SH-SY5Y (cell line): ENCODE results near the gene CACTIN.

Experiments
- GATA2 ChIP-seq: IDR thresholded peaks from 2 replicates; pipeline ENCODE4 v1.6.1; 2011; ENCODE audit warnings: mild to moderate bottlenecking, low read depth, low read length
- GATA3 ChIP-seq: IDR thresholded peaks from 2 replicates; pipeline ENCODE4 v1.6.1; 2011; ENCODE audit warnings: low read depth, mild to moderate bottlenecking, low read length, moderate library complexity

The CACTIN gene

GRCh38 chr19:3613818-3614661 lies 12.6 kb downstream of the CACTIN start:
- no peak for TF ChIP-seq GATA3

GRCh38 chr19:3612901-3613741 lies 13.5 kb downstream of the CACTIN start:
- no peak for TF ChIP-seq GATA2

GRCh38 chr19:3612330-3612729 lies 14.3 kb downstream of the CACTIN start:
- no peak for TF ChIP-seq GATA2
- TF ChIP-seq GATA3, result no peak

- no peak for TF ChIP-seq GATA2
- no peak for TF ChIP-seq GATA3
These were observed 14.7 kb downstream of the CACTIN start for GRCh38 chr19:3611841-3612240.

GRCh38 chr19:3610745-3611717 lies 15.6 kb downstream of the CACTIN start:
- TF ChIP-seq GATA3 (no peak), GATA2 (no peak)

- TF ChIP-seq GATA2 (no peak), GATA3 (no peak)
These were observed 16.5 kb downstream of the CACTIN start for GRCh38 chr19:3609779-3610719.

- TF ChIP-seq GATA2 (no peak), GATA3 (no peak)
These were observed 17.8 kb downstream of the CACTIN start for GRCh38 chr19:3608750-3609322.

GRCh38 chr19:3608079-3608641 lies 18.4 kb downstream of the CACTIN start:
- TF ChIP-seq GATA2 (no peak), GATA3 (no peak)

GRCh38 chr19:3607303-3608078 lies 19.1 kb downstream of the CACTIN start:
- TF ChIP-seq GATA3 (no peak), GATA2 (no peak)

GRCh38 chr19:3606690-3607289 lies 19.8 kb downstream of the CACTIN start, which contains the start of gene TBXA2R:
Gene TBXA2R (minus strand): TSS chr19:3606875. CDS start chr19:3600634, 6,241 bp downstream.
- no peak for TF ChIP-seq GATA3
- TF ChIP-seq GATA2, result no peak

GRCh38 chr19:3606174-3606689 lies 20.4 kb downstream of the CACTIN start:
- no peak for TF ChIP-seq GATA3
- TF ChIP-seq GATA2, result no peak

- TF ChIP-seq GATA2 (no peak), GATA3 (no peak)
These were observed 20.8 kb downstream of the CACTIN start for GRCh38 chr19:3605770-3606169.
